Stimulated activated naive CD8-positive, alpha-beta T cell treated with anti-CD3 and anti-CD28 coated beads, Interleukin-15, Interleukin-2, amounts not matched to agents 100 U/mL and 50 U/mL, for 24 hours (primary cell): ENCODE data around the gene TMEM245.
"Not testable (repeated sequence)": the region's sequence is repeated elsewhere in the genome, so short reads cannot be mapped to it uniquely, and the experiment has no call there.

Experiments used
- ATAC-seq: fragments of 150-1000 bp; cut with Tn5 transposase; one replicate; pipeline ENCODE4 v1.10.0; 2021
- DNase-seq: peaks from one replicate; pipeline ENCODE4 v3.0.0; 2021

Gene TMEM245

DNA sequence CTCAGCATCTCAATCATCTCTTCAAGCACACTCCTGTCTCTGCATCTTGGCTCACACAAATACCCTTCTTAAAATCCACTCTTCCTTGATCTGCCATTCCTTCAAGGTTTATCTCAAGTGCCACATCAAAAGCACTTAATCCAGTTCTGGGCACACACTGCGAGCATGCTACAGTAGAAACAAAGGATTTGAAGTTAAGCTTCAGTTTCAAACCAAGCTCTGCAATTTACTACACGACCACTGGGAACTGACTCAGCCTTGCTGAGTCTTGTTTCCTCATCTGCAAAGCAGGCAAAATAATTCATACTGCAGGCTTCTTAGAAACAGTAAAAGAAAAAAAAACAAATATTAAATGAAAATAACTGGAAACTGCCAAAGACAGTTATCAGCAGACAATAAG is 56.0 kb downstream of the TMEM245 start:
- ATAC-seq = no peak
- DNase-seq = no peak

DNA sequence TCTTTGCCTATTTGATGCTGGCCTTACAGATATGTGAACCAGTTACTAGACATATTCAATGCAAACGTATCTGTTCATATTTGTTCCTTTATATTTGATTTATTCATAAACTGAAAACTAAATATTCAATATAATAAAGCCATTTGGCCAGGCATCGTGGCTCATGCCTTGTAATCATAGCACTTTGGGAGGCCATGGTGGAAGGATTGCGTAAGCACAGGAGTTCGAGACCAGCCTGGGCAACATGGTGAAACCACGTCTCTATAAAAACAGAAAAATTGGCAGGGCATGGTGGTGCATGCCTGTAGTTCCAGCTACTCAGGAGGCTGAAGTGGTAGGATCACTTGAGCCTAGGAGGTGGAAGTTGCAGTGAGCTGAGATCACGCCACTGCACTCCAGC is 57.2 kb downstream of the TMEM245 start:
- ATAC-seq (no peak), DNase-seq (no peak)

DNA sequence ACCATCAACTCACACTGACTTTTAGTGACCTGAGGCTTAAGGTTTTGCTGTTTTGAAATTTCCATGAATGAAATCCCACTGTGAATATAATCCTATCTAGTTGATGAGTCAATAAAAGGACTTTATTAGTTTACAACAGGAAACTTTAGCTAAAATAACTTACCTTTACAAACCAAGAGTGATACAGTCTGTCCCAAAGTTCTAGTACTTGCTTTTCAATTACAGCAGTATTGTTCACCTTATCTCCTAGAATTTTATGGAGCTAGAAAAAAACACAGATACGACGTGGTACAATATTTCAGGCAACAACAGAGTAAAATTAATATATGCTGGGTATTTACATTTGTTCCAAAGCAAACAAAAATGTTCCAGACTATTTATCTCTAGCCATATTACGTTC is 59.6 kb downstream of the TMEM245 start:
- ATAC-seq = no peak

DNA sequence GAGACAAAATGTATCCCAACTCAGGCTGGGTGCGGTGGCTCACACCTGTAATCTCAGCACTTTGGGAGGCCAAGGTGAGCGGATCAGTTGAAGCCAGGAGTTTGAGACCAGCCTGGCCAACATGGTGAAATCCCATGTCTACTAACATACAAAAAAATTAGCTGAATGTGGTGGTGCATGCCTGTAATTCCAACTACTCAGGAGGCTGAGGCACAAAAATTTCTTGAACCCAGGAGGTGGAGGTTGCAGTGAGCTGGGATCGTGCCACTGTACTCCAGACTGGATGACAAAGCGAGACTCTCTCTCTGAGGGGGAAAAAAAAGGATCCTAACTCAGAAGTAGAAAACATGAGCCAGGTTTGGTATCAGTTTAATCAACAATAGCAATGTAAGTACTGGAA is 66.6 kb downstream of the TMEM245 start:
- DNase-seq = not testable (repeated sequence)

More for the DNA sequence above, 59.6 kb downstream of the TMEM245 start:
- no peak for DNase-seq

GRCh38 chr9:109052416-109052815 is 67.3 kb downstream of the TMEM245 start:
- ATAC-seq = no peak
- no peak for DNase-seq

More for the DNA sequence above, 66.6 kb downstream of the TMEM245 start:
- not testable (repeated sequence) for ATAC-seq

GRCh38 chr9:109051733-109052132 is 68.0 kb downstream of the TMEM245 start:
- ATAC-seq = no peak
- DNase-seq = no peak

DNA sequence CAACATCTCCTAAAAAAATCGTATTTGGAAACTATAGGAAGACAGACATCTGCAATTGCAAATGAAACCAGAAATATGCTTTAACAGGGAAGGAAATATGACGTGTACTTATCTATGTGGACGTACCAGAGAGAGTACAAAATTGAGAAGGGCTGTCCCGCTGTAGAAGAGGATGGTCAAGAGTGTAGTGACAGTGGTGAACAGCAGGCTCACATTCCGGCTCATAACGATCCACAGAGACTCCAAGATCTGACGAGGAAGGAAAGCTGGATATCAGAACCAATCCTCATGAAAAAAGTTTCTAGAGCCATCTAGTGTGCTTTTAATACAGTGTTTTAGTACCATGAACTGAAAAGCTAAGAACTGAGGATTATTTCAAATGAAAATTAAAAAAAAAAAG is 69.3 kb downstream of the TMEM245 start:
- DNase-seq (no peak), ATAC-seq (no peak)

DNA sequence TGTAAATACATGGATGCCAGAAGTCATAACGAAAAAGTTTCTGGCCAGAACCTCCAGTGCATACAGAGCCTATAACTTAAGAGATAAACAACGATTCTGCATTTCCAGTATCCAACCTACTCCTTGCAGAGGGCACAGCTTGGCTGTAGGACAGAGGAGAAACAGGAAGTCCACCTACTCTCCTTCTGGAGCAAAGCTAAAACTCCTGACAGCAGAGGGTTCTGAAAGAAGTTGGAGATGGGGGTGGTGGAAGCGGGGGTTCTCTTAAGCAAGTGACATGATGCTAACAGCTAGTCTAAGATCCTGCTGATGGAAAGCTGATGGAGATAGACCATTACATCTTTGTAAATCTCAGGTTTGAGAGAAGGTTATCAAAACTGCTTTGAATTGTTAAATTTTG is 70.9 kb downstream of the TMEM245 start:
- no peak for DNase-seq

GRCh38 chr9:109047259-109047658 is 72.5 kb downstream of the TMEM245 start:
- DNase-seq (no peak), ATAC-seq (no peak)

More for the DNA sequence above, 70.9 kb downstream of the TMEM245 start:
- ATAC-seq = no peak

GRCh38 chr9:109046346-109046745 is 73.4 kb downstream of the TMEM245 start:
- no peak for DNase-seq
- no peak for ATAC-seq

- ATAC-seq = no peak
- DNase-seq = no peak
Observed at GRCh38 chr9:109043578-109043977, 76.2 kb downstream of the TMEM245 start.

DNA sequence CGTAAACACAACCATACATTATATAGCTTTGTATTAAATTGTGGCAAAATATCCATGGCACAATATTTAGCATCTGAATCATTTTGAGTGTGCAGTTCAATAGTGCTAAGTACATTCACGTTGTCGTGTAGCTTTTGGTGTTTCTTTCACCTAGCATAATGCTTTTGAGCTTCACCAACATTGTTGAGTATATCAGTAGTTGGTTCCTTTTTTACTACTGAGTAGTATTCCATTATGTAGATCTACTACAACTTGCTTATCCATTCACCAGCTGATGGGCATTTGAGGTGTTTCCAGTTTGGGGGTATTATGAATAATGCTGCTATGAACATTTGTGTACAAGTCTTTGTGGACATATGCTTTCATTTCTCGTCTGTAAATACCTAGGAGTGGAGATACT is 79.2 kb downstream of the TMEM245 start:
- no peak for ATAC-seq
- DNase-seq = no peak

GRCh38 chr9:109039539-109039938 is 80.2 kb downstream of the TMEM245 start:
- DNase-seq = no peak
- ATAC-seq = no peak

DNA sequence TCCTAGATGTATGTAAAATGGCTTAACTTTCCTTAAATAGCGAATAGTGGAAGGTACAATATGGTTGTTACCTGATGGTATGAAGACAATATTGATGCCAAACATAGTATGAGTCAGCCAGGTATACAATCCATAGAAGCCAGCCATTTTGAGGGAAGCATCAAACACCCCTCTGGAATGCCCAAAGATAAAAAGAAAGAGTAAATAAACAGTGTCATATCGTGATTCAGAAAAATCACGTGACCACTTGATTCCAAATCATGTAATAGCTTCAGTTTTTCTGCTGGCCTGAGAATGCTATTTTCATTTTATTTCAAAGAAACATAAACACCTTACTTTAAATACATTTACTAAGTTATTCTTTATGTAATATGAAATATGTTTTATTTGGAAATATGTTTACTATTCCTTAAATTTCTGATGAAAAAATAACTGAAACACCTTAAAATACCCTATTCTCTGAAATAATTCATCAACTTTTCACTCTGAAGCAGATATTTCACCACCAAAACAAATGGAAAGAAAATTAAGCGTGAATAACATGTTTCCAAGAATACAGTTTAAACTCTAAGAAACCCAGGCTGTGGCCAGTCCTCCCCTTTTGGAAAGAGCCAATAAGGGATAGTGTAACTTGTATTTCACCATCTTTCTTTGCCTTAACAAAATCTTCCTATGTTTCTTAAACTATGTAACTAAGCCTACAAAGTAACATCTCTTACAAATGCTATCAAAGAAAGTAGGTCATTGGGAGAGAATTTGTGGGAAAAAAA is 81.6 kb downstream of the TMEM245 start:
- no peak for DNase-seq
- ATAC-seq = no peak

DNA sequence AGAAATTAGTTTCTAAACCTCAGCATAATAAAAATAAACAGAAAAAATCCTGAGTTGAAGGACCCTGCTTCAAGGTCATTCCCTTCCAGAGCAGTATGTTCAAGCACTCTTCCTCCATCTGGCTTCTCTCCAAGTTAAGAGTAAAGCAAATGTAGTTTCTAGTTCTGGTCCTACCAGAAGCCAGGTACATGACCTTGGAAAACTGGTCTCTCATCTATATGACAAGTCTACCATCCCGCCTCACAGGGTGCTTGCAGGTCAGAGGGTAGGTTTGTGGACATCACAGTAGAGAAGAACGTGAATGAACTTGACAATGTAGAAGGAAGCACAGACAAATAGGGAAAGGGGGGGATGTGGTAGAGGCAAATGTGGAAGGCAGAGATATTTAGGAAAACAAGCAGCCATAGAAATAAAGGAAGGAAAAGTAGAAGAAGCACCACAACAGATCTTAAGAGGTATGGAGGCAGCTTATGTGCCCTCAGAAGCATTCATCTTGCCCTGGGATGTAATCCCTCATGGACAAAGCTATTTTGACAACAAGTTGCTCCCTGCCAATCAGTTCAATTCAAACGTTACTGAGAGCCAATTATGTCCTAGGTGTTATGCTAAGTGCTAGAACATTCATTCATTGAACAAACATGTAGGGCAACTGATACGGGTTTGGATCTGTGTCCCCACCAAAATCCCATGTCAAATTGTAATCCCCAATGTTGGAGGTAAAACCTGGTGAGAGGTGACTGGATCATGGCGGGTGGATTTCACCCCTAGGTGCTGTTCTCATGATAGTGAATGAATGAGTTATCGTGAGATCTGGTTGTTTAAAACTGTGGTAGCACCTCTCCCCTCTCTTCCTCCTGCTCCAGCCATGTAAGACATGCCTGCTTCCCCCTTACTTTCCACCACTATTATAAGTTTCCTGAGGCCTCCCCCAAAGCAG is 82.7 kb downstream of the TMEM245 start:
- ATAC-seq (no peak), DNase-seq (no peak)

GRCh38 chr9:109035684-109036423 is 83.9 kb downstream of the TMEM245 start:
- no peak for ATAC-seq
- no peak for DNase-seq

DNA sequence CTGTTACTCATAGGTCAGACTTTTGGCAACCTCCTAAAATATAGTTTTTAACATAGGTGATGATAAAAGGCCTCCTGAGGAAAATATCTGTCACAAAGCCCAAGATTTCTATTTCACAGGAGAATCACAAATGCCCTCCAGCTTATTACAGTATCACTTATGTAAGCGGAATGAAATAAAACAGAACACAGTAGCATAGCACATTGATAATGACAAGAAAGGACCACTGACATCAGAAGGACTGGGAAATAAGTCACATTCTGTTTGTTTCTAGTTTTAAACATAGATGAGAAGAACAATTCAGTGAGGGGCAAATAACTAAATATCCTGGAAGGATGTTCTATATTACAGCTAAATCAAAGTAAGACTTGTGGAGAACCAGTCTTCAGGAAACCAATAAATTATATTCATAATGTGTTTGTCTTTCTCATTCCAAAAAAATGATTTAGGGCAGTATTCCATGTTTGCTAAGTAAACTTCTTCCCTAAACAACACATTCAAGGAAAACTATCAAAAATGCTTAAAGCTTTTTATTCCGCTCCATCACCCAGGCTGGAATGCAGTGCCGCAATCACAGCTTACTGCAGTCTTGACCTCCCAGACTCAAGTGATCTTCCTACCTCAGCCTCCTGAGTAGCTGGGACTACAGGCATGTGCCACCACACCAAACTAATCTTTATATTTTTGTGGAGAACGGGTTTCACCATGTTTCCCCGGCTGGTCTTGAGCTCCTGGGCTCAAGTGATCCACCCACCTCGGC is 85.6 kb downstream of the TMEM245 start:
- no peak for DNase-seq

DNA sequence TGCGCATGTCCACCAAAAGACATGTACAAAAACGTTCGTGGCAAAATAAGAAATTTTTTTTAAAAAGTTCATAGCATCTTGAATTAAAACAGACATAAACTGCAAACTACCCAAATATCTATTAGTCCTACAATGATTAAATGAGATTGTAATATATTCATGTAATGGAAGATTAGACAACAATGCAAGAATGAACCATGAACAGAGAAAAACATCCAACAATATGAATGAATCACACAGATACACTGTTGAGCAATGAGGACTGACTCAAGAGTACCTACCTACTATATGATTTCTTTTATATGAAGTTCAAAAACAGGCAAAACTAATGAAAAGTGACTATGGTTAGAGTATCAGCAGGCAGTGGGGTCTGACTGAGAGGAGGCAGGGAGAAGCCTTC is 88.5 kb downstream of the TMEM245 start:
- no peak for ATAC-seq
- no peak for DNase-seq

More for the DNA sequence above, 85.6 kb downstream of the TMEM245 start:
- ATAC-seq = no peak

- DNase-seq (no peak), ATAC-seq (no peak)
Observed at GRCh38 chr9:109030426-109030825, 89.3 kb downstream of the TMEM245 start.

- ATAC-seq (no peak), DNase-seq (no peak)
Observed at GRCh38 chr9:109028457-109028856, 91.3 kb downstream of the TMEM245 start.

DNA sequence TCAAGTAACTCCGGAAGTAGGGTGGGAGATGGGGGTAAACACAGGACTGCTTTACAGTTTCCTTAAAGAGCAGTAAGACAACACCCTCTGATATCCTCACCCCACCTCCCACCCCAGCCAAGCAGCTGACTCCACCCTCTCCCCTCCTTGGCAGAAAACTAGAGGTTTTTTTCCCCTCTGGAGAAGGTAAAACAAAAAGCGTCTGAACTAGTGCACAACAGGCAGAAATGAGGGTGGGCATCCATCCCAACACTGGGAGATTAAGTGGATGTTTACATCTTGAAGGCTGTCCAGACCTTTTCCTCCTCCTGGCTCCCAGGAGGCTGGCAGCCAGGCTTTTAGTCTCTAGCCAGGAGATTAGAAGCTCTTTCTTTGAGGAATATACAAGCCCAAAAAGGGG is 92.6 kb downstream of the TMEM245 start:
- ATAC-seq (no peak), DNase-seq (no peak)

DNA sequence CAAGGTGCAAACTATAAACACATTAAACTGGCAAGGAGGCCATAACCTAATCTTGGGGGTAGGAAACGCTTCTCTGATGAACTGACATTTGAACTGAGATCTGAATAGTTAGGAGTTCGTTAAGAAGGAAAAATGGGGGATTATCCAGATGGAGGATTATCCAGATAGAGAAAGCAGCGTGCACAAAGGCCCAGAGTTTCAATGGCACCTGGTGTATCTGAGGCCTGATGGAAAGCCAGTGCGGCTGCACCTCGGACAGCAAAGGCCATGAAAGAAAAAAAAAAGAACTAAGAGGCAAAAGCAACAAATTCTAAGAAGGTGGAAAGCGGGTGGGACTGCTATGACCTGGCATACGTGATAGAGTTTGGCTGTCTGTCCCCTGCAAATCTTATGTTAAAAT is 93.4 kb downstream of the TMEM245 start:
- DNase-seq (no peak), ATAC-seq (no peak)
